HL-60 (cell line): ENCODE data around the gene SMAD1.

Experiments used
- DNase-seq, 2 experiments: peaks; one replicate each; pipeline ENCODE4 v3.0.0-alpha.2; 2010 to 2020; ENCODE audit warnings: low read depth in 1 of 2, low spot score in 1 of 2
- H3K27ac ChIP-seq: fragments of 250-450 bp; sonication (Bioruptor Pico); replicated peaks from 2 replicates; pipeline ENCODE4 v1.5.1; 2020; ENCODE audit warnings: mild to moderate bottlenecking, moderate library complexity
- H3K27me3 ChIP-seq: fragments of 250-450 bp; sonication (Bioruptor Pico); 2 replicates; pipeline ENCODE4 v1.5.1; 2021; ENCODE audit warnings: mild to moderate bottlenecking, moderate library complexity; ENCODE audit not compliant: insufficient read depth, poor library complexity, severe bottlenecking
- H3K4me3 ChIP-seq: replicated peaks from 2 replicates; pipeline ENCODE4 v1.5.1; 2011; ENCODE audit warnings: mild to moderate bottlenecking, control low read depth, low read length; ENCODE audit not compliant: insufficient read depth
- CTCF ChIP-seq: IDR thresholded peaks from one replicate; pipeline ENCODE4 v1.5.1; 2011; ENCODE audit warnings: low read length, control low read depth, inconsistent platforms; ENCODE audit not compliant: insufficient read depth
- GABPA ChIP-seq: IDR thresholded peaks from 2 replicates; pipeline ENCODE4 v1.6.1; 2012; ENCODE audit warnings: low read depth
- POLR2AphosphoS5 ChIP-seq: IDR thresholded peaks from 2 replicates; pipeline ENCODE4 v1.6.1; 2012; ENCODE audit warnings: low read depth
- REST ChIP-seq: IDR thresholded peaks from 2 replicates; pipeline ENCODE4 v1.6.1; 2012; ENCODE audit warnings: low read depth; ENCODE audit not compliant: insufficient replicate concordance
- SPI1 ChIP-seq: IDR thresholded peaks from 2 replicates; pipeline ENCODE4 v1.6.1; 2012; ENCODE audit warnings: low read depth, mild to moderate bottlenecking, borderline replicate concordance

The SMAD1 gene

GRCh38 chr4:145440292-145441007 lies 41.2 kb upstream of the SMAD1 start:
- H3K27me3 ChIP-seq: no peaks in the 10 kb centered on the region
- TF ChIP-seq CTCF: no peak
- no peak for TF ChIP-seq REST
- TF ChIP-seq POLR2AphosphoS5: no peak
- TF ChIP-seq GABPA: no peak
- no peak for TF ChIP-seq SPI1
- DNase-seq: no peak
- H3K27ac ChIP-seq: no peak overlapping the region
- H3K4me3 ChIP-seq: no peak overlapping the region

GRCh38 chr4:145446184-145446583 lies 35.5 kb upstream of the SMAD1 start:
- Histone ChIP-seq H3K4me3 (no peak overlapping the region), H3K27me3 (no peaks in the 10 kb centered on the region), H3K27ac (no peak overlapping the region)
- no peak for TF ChIP-seq CTCF
- TF ChIP-seq SPI1: no peak
- no peak for TF ChIP-seq REST
- no peak for TF ChIP-seq POLR2AphosphoS5
- TF ChIP-seq GABPA: no peak
- DNase-seq: no peak

GRCh38 chr4:145451895-145452294 lies 29.8 kb upstream of the SMAD1 start:
- DNase-seq: no peak
- no peak overlapping the region for H3K4me3 ChIP-seq
- no peak for TF ChIP-seq GABPA
- no peak for TF ChIP-seq POLR2AphosphoS5
- no peak for TF ChIP-seq CTCF
- TF ChIP-seq REST: no peak
- TF ChIP-seq SPI1: no peak

More at GRCh38 chr4:145451895-145452294, 29.8 kb upstream of the SMAD1 start:
- H3K27me3 ChIP-seq: no peaks in the 10 kb centered on the region
- no peak overlapping the region for H3K27ac ChIP-seq
